H1 (cell line): ENCODE measurements around the gene CASP8AP2. TPM values are rescaled to one million over a fixed set of nuclear protein-coding genes. Genes with fewer than 3 reads are reported as not detected.

Experiments used
- CEBPB ChIP-seq: IDR thresholded peaks from 2 replicates; pipeline ENCODE4 v1.6.1; 2012; ENCODE audit warnings: low read depth, low read length
- CHD1 ChIP-seq: IDR thresholded peaks from 2 replicates; pipeline ENCODE4 v1.6.1; 2012; ENCODE audit warnings: low read depth, low read length, improper control_type of control experiment
- CHD7 ChIP-seq: fragments of 300-600 bp; sonication (generic); IDR thresholded peaks from 2 replicates; pipeline ENCODE4 v1.7.1; 2012; ENCODE audit warnings: low read length, moderate library complexity, mild to moderate bottlenecking, inconsistent platforms; ENCODE audit not compliant: insufficient replicate concordance
- KDM1A ChIP-seq: fragments of 200-600, 300-600 bp; sonication (generic); IDR thresholded peaks from 2 replicates; pipeline ENCODE4 v1.7.1; 2016; ENCODE audit warnings: mild to moderate bottlenecking, low read length, borderline replicate concordance
- NRF1 ChIP-seq: IDR thresholded peaks from 2 replicates; pipeline ENCODE4 v1.6.1; 2011; ENCODE audit warnings: mild to moderate bottlenecking, low read depth, low read length, improper control_type of control experiment
- polyA plus RNA-seq, 7 experiments: library from polyadenylated mRNA; depleted of rRNA in 3 of 7; stranded (reverse) in 5 of 7; unstranded in 2 of 7; fragments of >200 nt in 5 of 7; fragments of 200-250 nt in 2 of 7; gene quantifications; 1 replicate in 5 of 7; 2 replicates in 1 of 7; 4 replicates in 1 of 7; pipeline versions ENCODE4 v1.2.1 to v1.2.3, GENCODE V29; 2011 to 2013; ENCODE audit warnings: missing spikeins in 2 of 7, mixed read lengths in 2 of 7
- total RNA-seq: library from RNA; stranded (reverse); fragmentation: NEBNext Ultra II Directional; extraction: Animal tissue kit (Norgen Biotek cat#: 25700); gene quantifications from 2 replicates; pipeline ENCODE4 v1.2.1, GENCODE V29; 2021

The CASP8AP2 gene
- total and polyA plus RNA-seq, 2 of the 8 experiments (the other 6 are each of a cell fraction or from before 2014, with no cell fraction given), result 6.9 to 32.1 TPM

GRCh38 chr6:89886378-89887120 is 56.9 kb downstream of the CASP8AP2 start (continued):
- TF ChIP-seq CHD7 (no peak), CEBPB (no peak), CHD1 (no peak), NRF1 (no peak), KDM1A (no peak)
